Measurements from ENCODE around the gene NDST1.

The NDST1 gene

DNA sequence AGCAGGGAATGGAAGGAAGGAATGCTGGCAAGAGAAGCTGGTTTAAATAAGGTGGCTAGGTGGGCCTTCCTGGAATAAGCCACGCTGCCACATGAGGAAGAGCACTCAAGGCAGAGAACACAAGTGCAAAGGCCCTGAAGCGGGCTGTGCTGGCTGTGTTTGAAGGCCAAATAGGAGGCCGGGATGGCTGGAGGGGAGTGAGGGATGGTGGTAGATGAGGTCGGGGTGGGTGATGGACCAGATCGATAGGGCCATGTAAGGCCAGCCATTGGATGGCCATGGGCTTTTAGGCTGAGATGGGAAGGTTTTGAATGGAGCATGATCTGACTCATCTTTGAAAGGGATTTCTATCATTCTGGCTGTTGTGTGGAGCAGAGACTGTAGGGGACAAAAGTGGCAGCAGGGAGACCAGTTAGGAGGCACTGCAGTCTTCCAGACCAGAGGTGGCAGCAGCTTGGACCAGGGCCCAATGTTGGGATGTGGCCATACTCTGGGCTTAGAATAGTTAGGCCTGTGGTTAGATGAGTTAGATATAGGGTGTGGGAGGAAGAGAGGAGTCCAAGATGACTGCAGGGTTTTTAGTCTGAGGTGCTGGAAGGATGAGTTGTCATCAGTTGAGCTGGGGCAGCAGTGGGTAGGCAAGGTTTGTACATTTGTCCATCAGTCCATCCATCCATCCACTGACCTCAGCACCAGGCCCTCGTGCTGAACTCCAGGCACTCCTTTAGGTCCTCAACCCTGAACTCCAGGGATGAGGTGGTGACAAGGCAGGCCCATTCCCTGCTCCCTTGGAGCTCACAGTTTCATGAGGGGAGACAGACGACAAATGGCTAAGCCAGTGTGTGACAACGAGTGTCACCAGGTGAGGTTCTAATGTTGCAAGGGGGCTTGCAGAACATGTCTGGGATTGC, 30.3 kb downstream of the NDST1 start:
- Histone ChIP-seq H3K4me3 (ENCODE audit: low read length) (no peak overlapping the region), H3K4me1 (ENCODE audit: insufficient read depth, low read length) (no peaks in the 10 kb centered on the region), H3K36me3 (ENCODE audit: insufficient read depth, low read length) (peaks cover 86% of the 10 kb centered on the region), H3K27ac (ENCODE audit: low read depth, low read length) (no peak overlapping the region), H3K27me3 (ENCODE audit: insufficient read depth, low read length) (no peaks in the 10 kb centered on the region), H3K9ac (ENCODE audit: low read depth, low read length) (no peak overlapping the region), H3K9me3 (ENCODE audit: insufficient read depth, low read depth, low read length) (no peaks in the 10 kb centered on the region)
- WGBS: 94% methylated on average over 8 of the region's 8 CpGs

DNA sequence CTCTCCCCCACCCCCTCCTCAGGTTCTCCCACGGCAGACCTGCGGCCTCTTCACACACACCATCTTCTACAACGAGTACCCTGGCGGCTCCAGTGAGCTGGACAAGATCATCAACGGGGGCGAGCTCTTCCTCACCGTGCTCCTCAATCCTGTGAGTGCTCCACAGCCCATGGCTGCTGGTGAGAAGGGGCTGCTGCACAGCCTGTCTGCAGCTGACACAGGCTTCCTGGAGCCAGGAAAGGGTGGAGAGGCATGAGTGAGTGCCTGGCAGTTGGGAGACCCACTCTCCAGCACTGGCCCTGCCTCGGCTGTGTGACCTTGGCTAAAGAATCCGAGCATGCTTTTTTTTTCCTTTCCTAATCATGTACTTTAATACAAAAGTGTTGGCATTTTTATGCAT, 31.3 kb downstream of the NDST1 start:
- H3K27ac ChIP-seq (ENCODE audit: low read depth, low read length): no peak overlapping the region
- no peaks in the 10 kb centered on the region for H3K4me1 ChIP-seq (ENCODE audit: insufficient read depth, low read length)
- no peak overlapping the region for H3K4me3 ChIP-seq (ENCODE audit: low read length)
- peaks cover 81% of the 10 kb centered on the region for H3K36me3 ChIP-seq (ENCODE audit: insufficient read depth, low read length)
- H3K9me3 ChIP-seq (ENCODE audit: insufficient read depth, low read depth, low read length): no peaks in the 10 kb centered on the region
- no peaks in the 10 kb centered on the region for H3K27me3 ChIP-seq (ENCODE audit: insufficient read depth, low read length)
- WGBS: 95% methylated on average over 9 of the region's 9 CpGs
- no peak overlapping the region for H3K9ac ChIP-seq (ENCODE audit: low read depth, low read length)

DNA sequence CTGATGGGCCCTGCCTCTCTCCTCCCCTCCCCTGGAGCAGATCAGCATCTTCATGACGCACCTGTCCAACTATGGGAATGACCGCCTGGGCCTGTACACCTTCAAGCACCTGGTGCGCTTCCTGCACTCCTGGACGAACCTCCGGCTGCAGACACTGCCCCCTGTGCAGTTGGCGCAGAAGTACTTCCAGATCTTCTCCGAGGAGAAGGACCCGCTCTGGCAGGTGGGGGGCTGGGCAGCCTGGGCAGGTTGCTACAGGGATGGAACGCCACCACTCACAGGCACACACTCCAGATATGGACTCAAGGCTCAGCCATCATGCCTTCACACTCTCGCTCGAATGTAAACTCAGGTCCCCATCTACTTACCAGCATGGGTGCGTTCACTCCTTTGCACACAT, 32.1 kb downstream of the NDST1 start:
- WGBS: 95% methylated on average over 12 of the region's 12 CpGs
- H3K9me3 ChIP-seq (ENCODE audit: insufficient read depth, low read depth, low read length): no peaks in the 10 kb centered on the region
- H3K4me1 ChIP-seq (ENCODE audit: insufficient read depth, low read length): no peaks in the 10 kb centered on the region
- H3K27ac ChIP-seq (ENCODE audit: low read depth, low read length): no peak overlapping the region
- peaks cover 73% of the 10 kb centered on the region for H3K36me3 ChIP-seq (ENCODE audit: insufficient read depth, low read length)
- no peak overlapping the region for H3K9ac ChIP-seq (ENCODE audit: low read depth, low read length)
- H3K27me3 ChIP-seq (ENCODE audit: insufficient read depth, low read length): no peaks in the 10 kb centered on the region
- no peak overlapping the region for H3K4me3 ChIP-seq (ENCODE audit: low read length)

DNA sequence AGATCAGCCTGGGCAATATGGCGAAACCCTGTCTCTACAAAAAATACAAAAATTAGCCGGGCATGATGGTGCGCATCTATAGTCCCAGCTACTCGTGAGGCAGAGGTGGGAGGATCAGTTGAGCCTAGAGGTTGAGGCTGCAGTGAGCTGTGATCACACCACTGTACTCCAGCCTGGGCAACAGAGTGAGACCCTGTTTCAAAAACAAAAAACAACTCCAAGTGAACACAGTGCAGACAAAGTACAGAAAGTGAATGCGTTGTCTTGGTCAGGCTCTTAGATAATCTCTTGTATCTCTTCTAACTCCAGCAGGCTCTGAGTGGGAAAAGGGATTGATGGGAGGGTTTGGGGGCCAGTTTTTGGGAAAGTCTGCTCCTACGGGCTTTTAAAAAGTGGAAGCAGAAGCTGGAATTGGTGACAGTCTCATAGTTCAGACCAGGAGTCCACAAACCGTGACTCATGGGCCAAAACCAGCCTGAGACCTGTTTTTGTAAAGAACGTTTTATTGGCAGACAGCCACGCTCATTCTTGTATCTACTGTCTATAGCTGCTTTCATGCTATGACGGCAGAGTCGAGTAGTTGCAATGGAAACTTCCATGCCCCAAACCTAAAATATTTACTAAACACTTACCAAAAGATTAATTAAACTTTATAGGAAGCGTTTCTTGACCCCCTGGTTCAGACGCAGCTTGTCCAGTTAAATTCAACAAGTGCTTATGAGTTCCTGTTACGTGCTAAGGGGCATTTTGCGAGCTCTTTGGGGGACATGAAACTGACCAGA, 32.9 kb downstream of the NDST1 start:
- H3K27me3 ChIP-seq (ENCODE audit: insufficient read depth, low read length): no peaks in the 10 kb centered on the region
- H3K4me3 ChIP-seq (ENCODE audit: low read length): no peak overlapping the region
- 96% methylated on average over 15 of the region's 15 CpGs for WGBS
- no peaks in the 10 kb centered on the region for H3K9me3 ChIP-seq (ENCODE audit: insufficient read depth, low read depth, low read length)
- H3K4me1 ChIP-seq (ENCODE audit: insufficient read depth, low read length): no peaks in the 10 kb centered on the region
- H3K27ac ChIP-seq (ENCODE audit: low read depth, low read length): no peak overlapping the region
- no peak overlapping the region for H3K9ac ChIP-seq (ENCODE audit: low read depth, low read length)
- peaks cover 73% of the 10 kb centered on the region for H3K36me3 ChIP-seq (ENCODE audit: insufficient read depth, low read length)

DNA sequence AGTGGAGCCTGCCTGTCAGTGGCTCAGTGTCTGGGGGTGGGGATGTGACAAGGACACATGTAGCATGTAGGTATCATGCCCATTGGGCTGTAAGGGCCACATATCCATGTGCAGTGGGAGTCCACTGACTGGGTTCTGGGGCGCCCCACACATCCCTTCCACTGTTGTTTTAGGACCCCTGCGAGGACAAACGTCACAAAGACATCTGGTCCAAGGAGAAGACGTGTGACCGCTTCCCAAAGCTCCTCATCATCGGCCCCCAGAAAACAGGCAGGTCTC, 33.4 kb downstream of the NDST1 start:
- no peaks in the 10 kb centered on the region for H3K4me1 ChIP-seq (ENCODE audit: insufficient read depth, low read length)
- no peak overlapping the region for H3K4me3 ChIP-seq (ENCODE audit: low read length)
- H3K9me3 ChIP-seq (ENCODE audit: insufficient read depth, low read depth, low read length): no peaks in the 10 kb centered on the region
- H3K9ac ChIP-seq (ENCODE audit: low read depth, low read length): no peak overlapping the region
- H3K27ac ChIP-seq (ENCODE audit: low read depth, low read length): no peak overlapping the region
- H3K36me3 ChIP-seq (ENCODE audit: insufficient read depth, low read length): peaks cover 74% of the 10 kb centered on the region
- H3K27me3 ChIP-seq (ENCODE audit: insufficient read depth, low read length): no peaks in the 10 kb centered on the region
- 98% methylated on average over 6 of the region's 6 CpGs for WGBS

DNA sequence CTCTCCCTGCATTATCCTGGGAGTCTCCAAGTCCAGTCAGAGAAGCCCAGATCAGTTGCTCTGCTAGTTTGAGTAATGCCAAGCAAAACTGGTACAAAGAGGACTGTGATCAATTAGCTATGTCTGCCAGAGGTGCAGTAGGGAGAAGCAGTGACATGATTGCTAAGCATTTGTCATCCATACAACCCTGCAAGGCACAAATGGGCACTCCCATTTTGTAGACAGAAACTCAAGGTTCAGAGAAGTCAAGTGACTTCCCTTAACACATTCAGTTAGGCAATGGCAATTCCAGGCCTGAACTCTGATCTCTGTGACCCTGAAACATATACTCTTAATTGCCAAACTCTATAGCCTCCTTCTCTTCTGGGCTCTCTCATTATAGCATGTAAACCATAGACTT, 34.0 kb downstream of the NDST1 start:
- no peak overlapping the region for H3K27ac ChIP-seq (ENCODE audit: low read depth, low read length)
- no peaks in the 10 kb centered on the region for H3K9me3 ChIP-seq (ENCODE audit: insufficient read depth, low read depth, low read length)
- peaks cover 75% of the 10 kb centered on the region for H3K36me3 ChIP-seq (ENCODE audit: insufficient read depth, low read length)
- no peak overlapping the region for H3K4me3 ChIP-seq (ENCODE audit: low read length)
- H3K4me1 ChIP-seq (ENCODE audit: insufficient read depth, low read length): no peaks in the 10 kb centered on the region
- no peaks in the 10 kb centered on the region for H3K27me3 ChIP-seq (ENCODE audit: insufficient read depth, low read length)
- no peak overlapping the region for H3K9ac ChIP-seq (ENCODE audit: low read depth, low read length)

DNA sequence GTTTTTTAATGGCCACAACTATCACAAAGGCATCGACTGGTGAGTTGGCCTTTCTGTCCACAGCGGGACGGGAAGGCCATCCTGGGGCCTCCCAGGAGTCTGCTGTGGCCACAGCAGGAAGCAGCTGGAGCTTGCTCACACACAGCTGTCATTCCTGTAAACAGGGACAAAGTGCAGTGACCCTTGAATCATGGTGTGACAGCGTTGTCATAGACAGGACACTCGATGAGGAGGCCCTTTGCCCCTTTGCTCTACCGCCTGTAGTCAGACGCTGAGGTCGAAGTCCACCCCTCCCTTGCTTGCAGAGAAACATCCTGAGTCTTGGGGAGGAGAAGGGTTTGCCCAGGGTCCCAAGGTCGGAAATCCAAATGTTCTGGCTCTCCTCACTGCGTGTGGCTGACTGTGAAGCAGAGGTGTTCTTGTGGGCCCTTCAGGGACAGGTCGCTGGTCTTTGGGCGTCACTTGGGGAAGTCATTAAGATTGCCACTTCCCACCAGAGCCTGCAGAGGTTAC, 35.1 kb downstream of the NDST1 start:
- peaks cover 78% of the 10 kb centered on the region for H3K36me3 ChIP-seq (ENCODE audit: insufficient read depth, low read length)

DNA sequence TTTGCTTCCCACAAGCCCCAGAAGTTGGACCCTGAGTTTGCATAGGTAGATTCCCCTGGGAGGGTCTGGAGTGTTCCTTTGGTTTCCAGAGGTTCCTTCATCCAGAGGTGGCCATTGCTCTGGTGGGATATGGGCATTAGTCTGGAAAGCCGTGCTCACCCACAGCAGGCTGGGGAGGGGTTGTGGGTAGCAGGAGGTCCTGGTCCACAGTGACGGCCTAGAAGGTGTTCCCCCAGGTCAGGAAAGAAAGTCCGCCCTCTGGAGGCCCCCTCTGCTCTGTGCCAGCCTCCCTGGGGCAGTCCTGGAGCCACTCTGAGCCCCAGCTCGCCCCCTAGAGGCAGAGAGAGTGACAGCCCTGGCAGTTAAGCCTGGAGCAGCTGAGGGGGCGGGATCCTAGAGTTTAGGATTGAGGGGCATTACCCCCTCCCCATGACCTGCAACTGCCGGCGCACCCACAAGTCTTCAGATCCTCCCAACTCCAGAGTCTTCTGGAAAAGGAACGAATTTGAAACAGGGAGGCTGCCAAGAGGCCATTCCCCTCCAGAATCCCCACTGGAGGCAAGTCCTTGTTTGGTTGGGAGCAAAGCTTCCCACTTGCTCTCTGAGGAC, 36.8 kb downstream of the NDST1 start:
- 57% methylated on average over 8 of the region's 8 CpGs for WGBS
- peaks cover 80% of the 10 kb centered on the region for H3K36me3 ChIP-seq (ENCODE audit: insufficient read depth, low read length)

More for the DNA sequence above, 35.1 kb downstream of the NDST1 start:
- Histone ChIP-seq H3K4me1 (ENCODE audit: insufficient read depth, low read length) (no peaks in the 10 kb centered on the region), H3K27ac (ENCODE audit: low read depth, low read length) (no peak overlapping the region), H3K4me3 (ENCODE audit: low read length) (no peak overlapping the region), H3K9ac (ENCODE audit: low read depth, low read length) (no peak overlapping the region), H3K27me3 (ENCODE audit: insufficient read depth, low read length) (no peaks in the 10 kb centered on the region), H3K9me3 (ENCODE audit: insufficient read depth, low read depth, low read length) (no peaks in the 10 kb centered on the region)
- WGBS: 94% methylated on average over 12 of the region's 12 CpGs

DNA sequence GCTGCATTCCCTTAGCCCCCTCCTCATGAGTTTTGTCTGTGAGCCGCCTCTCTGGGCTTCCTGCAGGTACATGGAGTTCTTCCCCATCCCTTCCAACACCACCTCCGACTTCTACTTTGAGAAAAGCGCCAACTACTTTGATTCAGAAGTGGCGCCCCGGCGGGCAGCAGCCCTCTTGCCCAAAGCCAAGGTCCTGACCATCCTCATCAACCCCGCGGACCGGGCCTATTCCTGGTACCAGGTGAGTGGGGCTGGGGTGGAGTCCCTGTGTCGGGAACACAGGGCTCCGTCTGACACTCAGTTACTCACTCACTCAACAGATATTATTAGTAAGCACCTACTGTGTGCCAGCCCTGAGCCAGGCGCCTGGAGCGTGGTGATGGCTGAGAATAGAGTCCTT, 37.3 kb downstream of the NDST1 start:
- Histone ChIP-seq H3K9me3 (ENCODE audit: insufficient read depth, low read depth, low read length) (no peaks in the 10 kb centered on the region), H3K27ac (ENCODE audit: low read depth, low read length) (no peak overlapping the region), H3K36me3 (ENCODE audit: insufficient read depth, low read length) (peaks cover 80% of the 10 kb centered on the region), H3K9ac (ENCODE audit: low read depth, low read length) (no peak overlapping the region), H3K4me3 (ENCODE audit: low read length) (no peak overlapping the region), H3K27me3 (ENCODE audit: insufficient read depth, low read length) (no peaks in the 10 kb centered on the region), H3K4me1 (ENCODE audit: insufficient read depth, low read length) (no peaks in the 10 kb centered on the region)
- WGBS: 93% methylated on average over 12 of the region's 13 CpGs

More for the DNA sequence above, 36.8 kb downstream of the NDST1 start:
- H3K9ac ChIP-seq (ENCODE audit: low read depth, low read length): no peak overlapping the region
- H3K4me3 ChIP-seq (ENCODE audit: low read length): no peak overlapping the region
- H3K27ac ChIP-seq (ENCODE audit: low read depth, low read length): no peak overlapping the region; the same call in 1 of the 2 replicates
- H3K27me3 ChIP-seq (ENCODE audit: insufficient read depth, low read length): no peaks in the 10 kb centered on the region
- no peaks in the 10 kb centered on the region for H3K9me3 ChIP-seq (ENCODE audit: insufficient read depth, low read depth, low read length)
- no peaks in the 10 kb centered on the region for H3K4me1 ChIP-seq (ENCODE audit: insufficient read depth, low read length)

DNA sequence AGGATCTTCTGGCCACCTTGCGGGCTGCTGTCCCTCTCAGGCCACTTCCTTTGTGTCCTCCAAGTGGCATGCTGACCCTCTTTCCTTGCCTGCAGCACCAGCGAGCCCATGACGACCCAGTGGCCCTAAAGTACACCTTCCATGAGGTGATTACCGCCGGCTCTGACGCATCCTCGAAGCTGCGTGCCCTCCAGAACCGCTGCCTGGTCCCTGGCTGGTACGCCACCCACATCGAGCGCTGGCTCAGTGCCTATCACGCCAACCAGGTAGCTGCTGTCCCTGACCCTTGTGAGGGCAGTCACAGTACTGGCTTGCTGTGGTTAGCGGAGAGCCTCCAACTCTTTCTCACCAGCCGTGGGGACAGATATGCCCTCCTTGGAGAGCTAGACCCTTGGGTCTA, 40.2 kb downstream of the NDST1 start:
- H3K9ac ChIP-seq (ENCODE audit: low read depth, low read length): no peak overlapping the region
- peaks cover 73% of the 10 kb centered on the region for H3K36me3 ChIP-seq (ENCODE audit: insufficient read depth, low read length)
- no peaks in the 10 kb centered on the region for H3K27me3 ChIP-seq (ENCODE audit: insufficient read depth, low read length)
- no peak overlapping the region for H3K27ac ChIP-seq (ENCODE audit: low read depth, low read length)
- H3K9me3 ChIP-seq (ENCODE audit: insufficient read depth, low read depth, low read length): no peaks in the 10 kb centered on the region
- no peak overlapping the region for H3K4me3 ChIP-seq (ENCODE audit: low read length)
- H3K4me1 ChIP-seq (ENCODE audit: insufficient read depth, low read length): no peaks in the 10 kb centered on the region
- 95% methylated on average over 15 of the region's 15 CpGs for WGBS

DNA sequence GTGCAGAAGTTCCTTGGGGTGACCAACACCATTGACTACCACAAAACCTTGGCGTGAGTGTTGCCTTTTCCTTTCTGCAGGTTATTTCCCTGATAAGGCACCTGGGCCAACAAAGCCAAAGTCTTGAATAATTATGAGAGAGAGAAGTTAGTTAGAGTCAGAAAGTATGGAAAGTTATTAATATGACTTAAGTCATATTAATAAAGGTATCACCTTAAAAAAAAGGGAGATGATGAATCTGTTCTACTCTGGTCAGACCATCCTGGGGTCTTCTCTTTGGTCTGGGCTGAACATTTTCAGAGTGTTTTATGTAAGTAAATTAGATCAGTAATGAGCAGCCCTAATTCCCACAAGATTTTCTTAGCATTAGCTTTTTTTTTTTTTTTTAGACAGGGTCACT, 41.8 kb downstream of the NDST1 start:
- Histone ChIP-seq H3K36me3 (ENCODE audit: insufficient read depth, low read length) (peaks cover 83% of the 10 kb centered on the region), H3K4me3 (ENCODE audit: low read length) (no peak overlapping the region), H3K9ac (ENCODE audit: low read depth, low read length) (no peak overlapping the region), H3K27ac (ENCODE audit: low read depth, low read length) (no peak overlapping the region), H3K9me3 (ENCODE audit: insufficient read depth, low read depth, low read length) (no peaks in the 10 kb centered on the region), H3K4me1 (ENCODE audit: insufficient read depth, low read length) (no peaks in the 10 kb centered on the region), H3K27me3 (ENCODE audit: insufficient read depth, low read length) (no peaks in the 10 kb centered on the region)
- WGBS: 100% methylated on average over 1 of the region's 1 CpG
